SH-SY5Y (cell line): ENCODE measurements around the gene FGF12.

ENCODE experiments used
- GATA2 ChIP-seq: IDR thresholded peaks from 2 replicates; pipeline ENCODE4 v1.6.1; 2011; ENCODE audit warnings: mild to moderate bottlenecking, low read depth, low read length
- GATA3 ChIP-seq: IDR thresholded peaks from 2 replicates; pipeline ENCODE4 v1.6.1; 2011; ENCODE audit warnings: low read depth, mild to moderate bottlenecking, low read length, moderate library complexity

GRCh38 chr3:192155194-192155593, 572.1 kb downstream of the FGF12 start:
- TF ChIP-seq GATA3 (no peak), GATA2 (no peak)
